ENCODE data around the gene REV3L. TPM values are rescaled to one million over a fixed set of nuclear protein-coding genes. Genes with fewer than 3 reads are reported as not detected.

The REV3L gene
- total RNA-seq, 1 donor from 2014 or later, result 37.5 TPM

DNA sequence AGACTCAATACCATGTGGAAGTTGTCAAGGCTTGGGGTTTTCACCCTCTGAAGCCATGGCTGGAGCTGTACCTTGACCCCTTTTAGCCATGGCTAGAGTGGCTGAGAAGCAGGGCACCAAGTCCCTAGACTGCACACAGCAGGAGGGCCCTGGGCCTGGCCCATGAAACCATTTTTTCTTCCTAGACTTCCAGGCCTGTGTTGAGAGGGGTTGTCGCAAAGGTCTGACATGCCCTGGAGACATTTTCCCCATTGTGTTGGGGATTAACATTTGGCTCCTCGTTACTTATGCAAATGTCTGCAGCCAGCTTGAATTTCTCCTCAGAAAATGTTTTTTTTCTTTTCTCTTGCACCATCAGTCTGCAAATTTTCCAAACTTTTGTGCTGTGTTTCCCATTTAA, 199.3 kb downstream of the REV3L start:
- no peak overlapping the region for H3K27ac ChIP-seq
- DNase-seq, result no peak
- H3K27me3 ChIP-seq, result no peaks in the 10 kb centered on the region
- no peaks in the 10 kb centered on the region for H3K4me1 ChIP-seq
- TF ChIP-seq, protein P1, sequence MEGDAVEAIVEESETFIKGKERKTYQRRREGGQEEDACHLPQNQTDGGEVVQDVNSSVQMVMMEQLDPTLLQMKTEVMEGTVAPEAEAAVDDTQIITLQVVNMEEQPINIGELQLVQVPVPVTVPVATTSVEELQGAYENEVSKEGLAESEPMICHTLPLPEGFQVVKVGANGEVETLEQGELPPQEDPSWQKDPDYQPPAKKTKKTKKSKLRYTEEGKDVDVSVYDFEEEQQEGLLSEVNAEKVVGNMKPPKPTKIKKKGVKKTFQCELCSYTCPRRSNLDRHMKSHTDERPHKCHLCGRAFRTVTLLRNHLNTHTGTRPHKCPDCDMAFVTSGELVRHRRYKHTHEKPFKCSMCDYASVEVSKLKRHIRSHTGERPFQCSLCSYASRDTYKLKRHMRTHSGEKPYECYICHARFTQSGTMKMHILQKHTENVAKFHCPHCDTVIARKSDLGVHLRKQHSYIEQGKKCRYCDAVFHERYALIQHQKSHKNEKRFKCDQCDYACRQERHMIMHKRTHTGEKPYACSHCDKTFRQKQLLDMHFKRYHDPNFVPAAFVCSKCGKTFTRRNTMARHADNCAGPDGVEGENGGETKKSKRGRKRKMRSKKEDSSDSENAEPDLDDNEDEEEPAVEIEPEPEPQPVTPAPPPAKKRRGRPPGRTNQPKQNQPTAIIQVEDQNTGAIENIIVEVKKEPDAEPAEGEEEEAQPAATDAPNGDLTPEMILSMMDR (IDR thresholded peaks at IDR 0.05), result no peak
- H3K9me3 ChIP-seq, result no peaks in the 10 kb centered on the region
- intact Hi-C loops (cut with DNase I), result no loop called here
- no peak for ATAC-seq
- H3K4me3 ChIP-seq, result no peak overlapping the region
- peaks cover 15% of the 10 kb centered on the region for H3K36me3 ChIP-seq

DNA sequence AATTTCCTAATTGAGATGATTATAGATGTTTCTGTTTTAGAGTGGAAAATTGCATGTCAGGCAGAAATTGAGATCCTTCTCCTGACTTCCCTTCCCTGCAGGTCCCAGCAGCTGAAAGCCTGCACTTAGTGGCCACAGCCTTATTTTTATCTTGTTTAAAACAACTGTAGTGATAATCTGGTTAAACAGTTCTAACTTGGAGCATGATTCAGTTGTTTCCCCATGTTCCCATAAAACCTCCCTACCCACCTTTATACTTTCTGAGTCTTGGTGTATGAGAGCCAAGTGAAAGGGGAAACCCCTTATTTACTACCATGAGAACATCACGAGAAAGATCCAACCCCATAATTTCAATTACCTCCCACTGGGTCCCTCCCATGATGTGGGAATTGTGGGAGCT, 200.5 kb downstream of the REV3L start:
- intact Hi-C loops (cut with DNase I), result no loop called here
- no peaks in the 10 kb centered on the region for H3K27me3 ChIP-seq
- no peaks in the 10 kb centered on the region for H3K4me1 ChIP-seq
- DNase-seq, result no peak
- no peak overlapping the region for H3K4me3 ChIP-seq
- no peak for ATAC-seq
- peaks cover 25% of the 10 kb centered on the region for H3K36me3 ChIP-seq
- H3K9me3 ChIP-seq, result no peaks in the 10 kb centered on the region
- no peak overlapping the region for H3K27ac ChIP-seq
- TF ChIP-seq, protein P1 (IDR thresholded peaks at IDR 0.05), result no peak

DNA sequence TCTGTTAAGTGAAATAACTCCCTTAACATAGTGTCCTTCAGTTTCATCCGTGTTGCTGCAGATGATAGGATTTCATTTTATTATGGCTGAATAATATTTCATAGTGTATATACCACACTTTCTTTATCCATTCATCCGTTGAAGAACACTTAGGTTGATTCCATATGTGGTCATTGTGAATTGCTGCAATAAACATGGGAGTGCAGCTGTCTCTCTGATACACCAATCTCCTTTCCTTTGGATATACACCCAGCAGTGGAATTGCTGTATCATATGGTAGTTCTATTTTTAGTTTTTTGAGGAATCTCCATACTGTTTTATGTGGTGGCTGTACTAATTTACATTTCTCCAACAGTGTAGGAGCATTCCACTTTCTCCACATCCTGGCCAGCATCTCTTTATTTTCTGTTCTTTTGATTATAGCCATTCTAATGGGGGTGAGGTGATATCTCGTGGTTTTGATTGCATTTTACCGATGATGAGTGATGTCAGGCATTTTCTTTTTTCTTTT, 202.5 kb downstream of the REV3L start:
- peaks cover 36% of the 10 kb centered on the region for H3K36me3 ChIP-seq
- H3K27me3 ChIP-seq, result no peaks in the 10 kb centered on the region
- no peaks in the 10 kb centered on the region for H3K4me1 ChIP-seq
- DNase-seq, result no peak
- ATAC-seq, result no peak
- H3K27ac ChIP-seq, result no peak overlapping the region
- TF ChIP-seq, protein P1 (IDR thresholded peaks at IDR 0.05), result no peak
- no peaks in the 10 kb centered on the region for H3K9me3 ChIP-seq
- H3K4me3 ChIP-seq, result no peak overlapping the region
- intact Hi-C loops (cut with DNase I), result no loop called here

DNA sequence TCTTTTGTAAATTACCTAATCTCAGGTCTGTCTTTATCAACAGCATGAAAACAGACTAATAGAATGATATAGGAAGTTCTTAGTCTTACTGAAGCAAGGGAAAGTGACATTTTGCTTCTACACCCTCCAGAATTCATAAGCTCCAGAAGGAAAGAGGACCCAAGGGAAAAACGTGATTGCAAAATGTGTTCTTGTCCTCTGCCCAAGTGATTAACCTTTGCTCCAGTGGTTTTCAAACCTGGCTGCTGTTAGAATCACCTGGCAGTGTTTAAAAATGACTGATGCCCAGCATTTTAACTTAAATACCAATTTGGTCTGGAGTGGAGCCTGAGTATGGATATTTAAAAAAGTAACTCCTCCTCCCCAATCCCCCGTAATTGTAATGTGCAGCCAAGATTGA, 204.3 kb downstream of the REV3L start:
- ATAC-seq (no peak), DNase-seq (no peak)
- intact Hi-C loops (cut with DNase I), result no loop called here

DNA sequence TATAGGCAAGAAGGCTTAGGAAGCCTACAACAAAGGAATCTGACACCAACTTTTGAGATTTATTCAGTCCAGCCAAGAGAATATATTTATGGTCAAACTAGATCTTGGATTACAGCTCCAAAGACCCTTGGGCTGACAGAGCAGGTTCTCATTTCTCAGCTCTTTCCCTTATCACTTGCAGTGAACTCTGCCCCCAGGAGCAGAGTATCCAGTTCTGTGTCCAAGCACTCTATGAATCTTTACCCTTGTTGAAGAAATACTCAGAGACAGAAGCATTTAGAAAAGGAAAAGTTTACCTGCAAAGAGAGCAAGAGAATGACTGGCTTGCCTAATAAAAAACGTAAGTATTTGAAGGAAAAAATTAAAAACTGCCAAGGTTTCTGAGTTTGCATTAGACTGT, 205.2 kb downstream of the REV3L start:
- intact Hi-C loops (cut with DNase I), result no loop called here

More for the DNA sequence above, 204.3 kb downstream of the REV3L start:
- no peaks in the 10 kb centered on the region for H3K27me3 ChIP-seq
- no peaks in the 10 kb centered on the region for H3K4me1 ChIP-seq
- TF ChIP-seq, protein P1 (IDR thresholded peaks at IDR 0.05), result no peak
- peaks cover 11% of the 10 kb centered on the region for H3K9me3 ChIP-seq
- H3K4me3 ChIP-seq, result no peak overlapping the region
- H3K36me3 ChIP-seq, result peaks cover 36% of the 10 kb centered on the region
- no peak overlapping the region for H3K27ac ChIP-seq

More for the DNA sequence above, 205.2 kb downstream of the REV3L start:
- DNase-seq (no peak), ATAC-seq (no peak)
- Histone ChIP-seq H3K4me3 (no peak overlapping the region), H3K27ac (no peak overlapping the region), H3K9me3 (peaks cover 11% of the 10 kb centered on the region), H3K27me3 (no peaks in the 10 kb centered on the region), H3K36me3 (peaks cover 36% of the 10 kb centered on the region), H3K4me1 (no peaks in the 10 kb centered on the region)
- TF ChIP-seq, protein P1 (IDR thresholded peaks at IDR 0.05), result no peak

Data from upper lobe of right lung (tissue), 1 donor.